Smooth muscle cell (in vitro differentiated cells): ENCODE results near the gene CYB561D2. TPM values are rescaled to one million over a fixed set of nuclear protein-coding genes. Genes with fewer than 3 reads are reported as not detected.
A peak's percentile ranks its signal among the peaks of the same experiment; 100 is the strongest.

Source experiments
- DNase-seq: peaks from one replicate; lab custom pipeline; 2025; ENCODE audit not compliant: unreplicated experiment; lab: John Stamatoyannopoulos, UW
- H2AFZ ChIP-seq: fragments of 200-600 bp; sonication (generic); 2 replicates; pipeline ENCODE4 v1.6.0; 2016; ENCODE audit warnings: antibody characterized with exemption, low read depth, mild to moderate bottlenecking
- H3F3A ChIP-seq: fragments of 200-600 bp; sonication (generic); 2 replicates; pipeline ENCODE4 v1.6.0; 2017; ENCODE audit warnings: antibody characterized with exemption, low read depth
- H3K27ac ChIP-seq: fragments of 200-600 bp; sonication (generic); 2 replicates; pipeline ENCODE4 v1.5.1; 2016; ENCODE audit warnings: low read depth, mild to moderate bottlenecking
- H3K27me3 ChIP-seq: fragments of 200-600 bp; sonication (generic); 2 replicates; pipeline ENCODE4 v1.6.1; 2016; ENCODE audit warnings: low read depth, mild to moderate bottlenecking
- H3K36me3 ChIP-seq: fragments of 200-600 bp; sonication (generic); 2 replicates; pipeline ENCODE4 v1.5.1; 2016; ENCODE audit warnings: low read depth
- H3K4me1 ChIP-seq: fragments of 200-600 bp; sonication (generic); 2 replicates; pipeline ENCODE4 v1.5.1; 2016; ENCODE audit warnings: low read depth
- H3K4me2 ChIP-seq: fragments of 200-600 bp; sonication (generic); 2 replicates; pipeline ENCODE4 v1.6.0; 2016; ENCODE audit warnings: mild to moderate bottlenecking
- H3K4me3 ChIP-seq: fragments of 200-600 bp; sonication (generic); 2 replicates; pipeline ENCODE4 v1.5.1; 2016; ENCODE audit warnings: mild to moderate bottlenecking
- H3K79me2 ChIP-seq: fragments of 200-600 bp; sonication (generic); 2 replicates; pipeline ENCODE4 v1.6.0; 2016; ENCODE audit warnings: low read depth, mild to moderate bottlenecking
- H3K9ac ChIP-seq: fragments of 200-600 bp; sonication (generic); 2 replicates; pipeline ENCODE4 v1.6.0; 2016; ENCODE audit warnings: low read depth
- H3K9me3 ChIP-seq: fragments of 200-600 bp; sonication (generic); replicated peaks from 2 replicates; pipeline ENCODE4 v1.5.1; 2016; ENCODE audit warnings: low read depth
- H4K20me1 ChIP-seq: fragments of 200-600 bp; sonication (generic); 2 replicates; pipeline ENCODE4 v1.6.0; 2016; ENCODE audit warnings: low read depth
- CTCF ChIP-seq: fragments of 200-600 bp; sonication (generic); IDR thresholded peaks from 2 replicates; pipeline ENCODE4 v1.5.1; 2017; ENCODE audit warnings: borderline replicate concordance, mild to moderate bottlenecking, antibody characterized with exemption; ENCODE audit not compliant: insufficient read depth, poor library complexity, severe bottlenecking
- WGBS: methylation state at CpG from one replicate; pipeline ENCODE4 v1.1.7; 2016; ENCODE audit warnings: low lambda C conversion rate; 5-methylcytosine and 5-hydroxymethylcytosine counted together
- polyA plus RNA-seq: library from polyadenylated mRNA; unstranded; fragments of >200 nt; fragmentation: Nextera tagmentation; extraction: Ambion mirVana; gene quantifications from 2 replicates; pipeline ENCODE4 v1.2.1, GENCODE V29; 2016
- total RNA-seq: library from RNA; depleted of rRNA; stranded (reverse); fragments of >200 nt; gene quantifications from 2 replicates; pipeline ENCODE4 v1.2.3, GENCODE V29; 2014

The CYB561D2 gene
- total and polyA plus RNA-seq, 2 experiments from 2014 or later = 21.6 to 22.6 TPM

GRCh38 chr3:50319181-50319893 is 31.3 kb upstream of the CYB561D2 start:
- no peak for DNase-seq
- H2AFZ ChIP-seq = no peak overlapping the region
- WGBS = 98% methylated on average over 16 of the region's 16 CpGs

GRCh38 chr3:50319894-50320625 is 30.6 kb upstream of the CYB561D2 start:
- H3K4me3 ChIP-seq = peak overlapping the region; percentile 75
- TF ChIP-seq CTCF = no peak
- H3K9ac ChIP-seq = peak overlapping the region; percentile 98
- no peaks in the 10 kb centered on the region for H3K36me3 ChIP-seq
- H4K20me1 ChIP-seq = peaks cover 18% of the 10 kb centered on the region
- H2AFZ ChIP-seq = no peak overlapping the region
- no peaks in the 10 kb centered on the region for H3K9me3 ChIP-seq
- H3K4me1 ChIP-seq = peaks cover 17% of the 10 kb centered on the region
- peak overlapping the region; percentile 95 for H3K27ac ChIP-seq
- no peak for DNase-seq
- peak overlapping the region; percentile 88 for H3K4me2 ChIP-seq
- peaks cover 20% of the 10 kb centered on the region for H3K79me2 ChIP-seq
- H3F3A ChIP-seq = peaks cover 6% of the 10 kb centered on the region
- no peaks in the 10 kb centered on the region for H3K27me3 ChIP-seq
- WGBS = 90% methylated on average over 29 of the region's 29 CpGs

More at GRCh38 chr3:50319181-50319893, 31.3 kb upstream of the CYB561D2 start:
- H3K4me3 ChIP-seq = no peak overlapping the region
- H3K27ac ChIP-seq = no peak overlapping the region
- H3K79me2 ChIP-seq = peaks cover 20% of the 10 kb centered on the region
- H3K4me1 ChIP-seq = peaks cover 17% of the 10 kb centered on the region
- H3K9me3 ChIP-seq = no peaks in the 10 kb centered on the region
- H3K36me3 ChIP-seq = no peaks in the 10 kb centered on the region
- peaks cover 6% of the 10 kb centered on the region for H3F3A ChIP-seq
- H3K4me2 ChIP-seq = peak overlapping the region; percentile 88
- H3K27me3 ChIP-seq = no peaks in the 10 kb centered on the region
- no peak for TF ChIP-seq CTCF
- H4K20me1 ChIP-seq = peaks cover 18% of the 10 kb centered on the region
- H3K9ac ChIP-seq = no peak overlapping the region

- H3K4me3 ChIP-seq = peak overlapping the region; percentile 75
- H3K36me3 ChIP-seq = no peaks in the 10 kb centered on the region
- no peaks in the 10 kb centered on the region for H3K27me3 ChIP-seq
- peak overlapping the region; percentile 98 for H3K9ac ChIP-seq
- peak overlapping the region; percentile 60 for H2AFZ ChIP-seq
- no peaks in the 10 kb centered on the region for H3K9me3 ChIP-seq
- H3K27ac ChIP-seq = peak overlapping the region; percentile 95
- peaks cover 6% of the 10 kb centered on the region for H3F3A ChIP-seq
- WGBS = 1% methylated on average over 20 of the region's 45 CpGs
- H3K4me2 ChIP-seq = peak overlapping the region; percentile 88
- H3K79me2 ChIP-seq = peaks cover 20% of the 10 kb centered on the region
- DNase-seq = peak; percentile 92
- TF ChIP-seq CTCF = no peak
- H3K4me1 ChIP-seq = peaks cover 17% of the 10 kb centered on the region
- peaks cover 18% of the 10 kb centered on the region for H4K20me1 ChIP-seq
Measured at GRCh38 chr3:50320853-50321335, 29.8 kb upstream of the CYB561D2 start.
